Testis (tissue), 3 donors: ENCODE measurements around the gene CCDC60. TPM values are rescaled to one million over a fixed set of nuclear protein-coding genes. Genes with fewer than 3 reads are reported as not detected.

Experiments used
- DNase-seq: peaks from one replicate; pipeline ENCODE4 v3.0.0-alpha.2; 2019
- H3K27ac ChIP-seq, 2 donors: fragments of 200-600 bp; sonication (generic); one replicate each; pipeline ENCODE4 v1.5.1; 2019
- H3K27me3 ChIP-seq: fragments of 200-600 bp; sonication (generic); one replicate; pipeline ENCODE4 v1.5.1; 2019
- H3K36me3 ChIP-seq: fragments of 200-600 bp; sonication (generic); one replicate; pipeline ENCODE4 v1.5.1; 2017; ENCODE audit warnings: low read depth; ENCODE audit errors: missing control alignments
- H3K4me1 ChIP-seq: fragments of 200-600 bp; sonication (generic); one replicate; pipeline ENCODE4 v1.5.1; 2019
- H3K4me3 ChIP-seq, 2 donors: fragments of 200-600 bp; sonication (generic); one replicate each; pipeline ENCODE4 v1.5.1; 2017 to 2019
- H3K9me3 ChIP-seq: fragments of 200-600 bp; sonication (generic); one replicate; pipeline ENCODE4 v1.5.1; 2017
- CTCF ChIP-seq, 3 experiments: fragments of 450-650 bp in 2 of 3; fragments of 200-600 bp in 1 of 3; sonication (generic) in 1 of 3; IDR thresholded peaks; one replicate each; pipeline ENCODE4 v1.5.1; 2016 to 2019; ENCODE audit warnings: antibody characterized with exemption in 3 of 3, mild to moderate bottlenecking in 2 of 3, moderate library complexity in 1 of 3
- POLR2A ChIP-seq: fragments of 450-650 bp; IDR thresholded peaks from one replicate; pipeline ENCODE4 v1.6.1; 2017; ENCODE audit warnings: antibody characterized with exemption, mild to moderate bottlenecking, moderate library complexity
- WGBS, 2 donors: methylation state at CpG; one replicate each; pipeline ENCODE4 v1.1.5; 2018; 5-methylcytosine and 5-hydroxymethylcytosine counted together
- intact Hi-C: fragments of 100-400 bp; cut with DNase I; formaldehyde crosslinking; loops from one replicate; pipeline ENCODE4 v1.15.1; 2023; ENCODE audit warnings: low total_unique reads
- polyA plus RNA-seq: library from polyadenylated mRNA; stranded (reverse); fragments of 350-450 nt; fragmentation: Illumina TruSeq; extraction: RNeasy Lipid Tissue Mini Kit (QIAGEN cat#74804); gene quantifications from one replicate; pipeline ENCODE4 v1.2.3, GENCODE V29; 2014; ENCODE audit warnings: low read depth, low replicate concordance; ENCODE audit not compliant: insufficient read depth
- total RNA-seq, 2 donors: library from RNA; depleted of rRNA; stranded (reverse); fragments of >200 nt; gene quantifications; one replicate each; pipeline ENCODE4 v1.2.3, GENCODE V29; 2016

CCDC60 gene
- total and polyA plus RNA-seq, 3 donors from 2014 or later, result 5.7 to 35.6 (median 11.4) TPM

GRCh38 chr12:119578112-119578511 is 243.6 kb downstream of the CCDC60 start:
- Histone ChIP-seq H3K36me3 (no peaks in the 10 kb centered on the region), H3K9me3 (no peaks in the 10 kb centered on the region), H3K27ac (no peak overlapping the region), H3K4me3 (no peak overlapping the region), H3K27me3 (no peaks in the 10 kb centered on the region), H3K4me1 (no peaks in the 10 kb centered on the region)
- no peak for DNase-seq
- TF ChIP-seq POLR2A (no peak), CTCF (IDR thresholded peaks at IDR 0.05) (no peak)
- WGBS, 2 donors, result 82 to 96% methylated on average over 2 of the region's 2 CpGs
- intact Hi-C loops, result no loop called here

DNA sequence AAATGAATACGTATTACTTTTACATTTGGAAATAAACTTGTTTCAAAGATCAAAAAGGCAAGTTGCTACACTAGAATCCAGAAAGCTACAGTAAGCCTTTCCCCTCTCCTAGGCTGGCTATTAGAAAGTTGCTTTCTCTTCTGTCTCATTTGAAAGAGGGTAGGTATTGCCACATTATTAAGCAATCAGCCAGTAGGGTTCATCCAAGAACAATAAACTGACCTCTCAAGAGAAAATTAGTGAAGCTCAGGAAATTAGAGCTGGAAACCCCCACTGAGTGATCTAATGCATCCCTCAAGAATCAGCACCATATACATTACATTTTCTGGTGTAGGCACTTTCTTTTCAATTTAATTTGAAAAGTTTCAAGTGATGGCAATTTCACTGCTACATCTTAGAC is 254.6 kb downstream of the CCDC60 start:
- Histone ChIP-seq H3K27me3 (no peaks in the 10 kb centered on the region), H3K4me1 (no peaks in the 10 kb centered on the region), H3K4me3 (no peak overlapping the region), H3K9me3 (no peaks in the 10 kb centered on the region), H3K36me3 (no peaks in the 10 kb centered on the region), H3K27ac (no peak overlapping the region)
- no peak for DNase-seq
- WGBS, 2 donors, result 55 to 68% methylated on average over 1 of the region's 1 CpG
- intact Hi-C loops, result no loop called here
- TF ChIP-seq CTCF (IDR thresholded peaks at IDR 0.05), result no peak
- TF ChIP-seq POLR2A, result no peak

GRCh38 chr12:119589634-119590033 is 255.1 kb downstream of the CCDC60 start:
- Histone ChIP-seq H3K36me3 (no peaks in the 10 kb centered on the region), H3K27ac (no peak overlapping the region), H3K4me3 (no peak overlapping the region), H3K27me3 (no peaks in the 10 kb centered on the region), H3K4me1 (no peaks in the 10 kb centered on the region), H3K9me3 (no peaks in the 10 kb centered on the region)
- 86 to 88% methylated on average over 4 of the region's 4 CpGs for WGBS, 2 donors
- DNase-seq, result no peak
- no peak for TF ChIP-seq POLR2A
- TF ChIP-seq CTCF (IDR thresholded peaks at IDR 0.05), result no peak
- intact Hi-C loops, result no loop called here

Other genes with a start within 250 kb of the CCDC60 start
- 10 to 100 TPM; 29.7 to 45.8 TPM for gene HSPB8, start 155.8 kb upstream of the CCDC60 start, total RNA-seq
- 36.2 TPM for gene HSPB8, start 155.8 kb upstream of the CCDC60 start, polyA plus RNA-seq